GM12878 (cell line): ENCODE data around the gene ODAD4. TPM values are rescaled to one million over a fixed set of nuclear protein-coding genes. Genes with fewer than 3 reads are reported as not detected.

Experiments
- ATAC-seq: fragments of 200-7000 bp; cut with Tn5 transposase; 3 replicates; pipeline ENCODE4 v1.9.1; 2020; ENCODE audit warnings: mild to moderate bottlenecking, moderate library complexity
- BruUV-seq: library from RNA; stranded (reverse); fragments of 400-500 nt; replicated peaks from 2 replicates; lab custom pipeline; 2021; lab: Mats Ljungman, UMichigan
- CTCF ChIA-PET: fragments of 300-600 bp; sonication (Branson Sonifier 250); formaldehyde crosslinking; extraction: SDS; loops from one replicate; lab custom pipeline; 2021; ENCODE audit warnings: inconsistent platforms; lab: Yijun Ruan, JAX
- POLR2A ChIA-PET: fragments of 350-600 bp; formaldehyde crosslinking; extraction: SDS; loops from one replicate; lab custom pipeline; 2021; ENCODE audit warnings: inconsistent platforms; lab: Charles Lee
- RAD21 ChIA-PET: fragments of 300-600 bp; sonication (Branson Sonifier 250); formaldehyde crosslinking; loops from one replicate; lab custom pipeline; 2023; ENCODE audit warnings: antibody characterized with exemption; ENCODE audit not compliant: unreplicated experiment; lab: Charles Lee
- SMC1A ChIA-PET: fragments of 300-600 bp; sonication (Branson Sonifier 250); formaldehyde crosslinking; loops from one replicate; lab custom pipeline; 2023; ENCODE audit not compliant: unreplicated experiment, uncharacterized antibody; lab: Charles Lee
- DNase-seq: peaks from one replicate; pipeline ENCODE4 v3.0.0-alpha.2; 2011; ENCODE audit warnings: low read depth, low spot score
- FAIRE-seq: peaks from 3 replicates; lab custom pipeline; 2011; peaks lifted over from hg19 to GRCh38; lab: Jason Lieb, UNC
- H2AFZ ChIP-seq: 2 replicates; pipeline ENCODE4 v1.6.0; 2011; ENCODE audit warnings: low read depth, low read length, control low read depth; ENCODE audit not compliant: control insufficient read depth
- H3K27ac ChIP-seq: 2 replicates; pipeline ENCODE4 v1.5.1; 2011; ENCODE audit warnings: control low read depth; ENCODE audit not compliant: control insufficient read depth, insufficient read depth
- H3K27me3 ChIP-seq, 2 experiments: replicated peaks in 1 of 2; 2 replicates each; pipeline versions ENCODE4 v1.6.0 to v1.6.1; 2011; ENCODE audit warnings: low read length in 1 of 2; ENCODE audit not compliant: control insufficient read depth in 2 of 2, insufficient read depth in 2 of 2
- H3K36me3 ChIP-seq, 2 experiments: 2 replicates each; pipeline ENCODE4 v1.5.1; 2011; ENCODE audit warnings: low read length in 1 of 2; ENCODE audit not compliant: control insufficient read depth in 2 of 2, insufficient read depth in 2 of 2
- H3K4me1 ChIP-seq: 2 replicates; pipeline ENCODE4 v1.6.1; 2011; ENCODE audit warnings: mild to moderate bottlenecking, low read length, moderate library complexity, mixed read lengths; ENCODE audit not compliant: control insufficient read depth, insufficient read depth
- H3K4me2 ChIP-seq: 2 replicates; pipeline ENCODE4 v1.6.0; 2011; ENCODE audit warnings: control low read depth; ENCODE audit not compliant: control insufficient read depth, insufficient read depth
- H3K4me3 ChIP-seq: fragments of 200-600 bp; sonication (generic); 2 replicates; pipeline ENCODE4 v1.5.1; 2016
- H3K79me2 ChIP-seq: 2 replicates; pipeline ENCODE4 v1.6.0; 2011; ENCODE audit warnings: low read length; ENCODE audit not compliant: control insufficient read depth, insufficient read depth
- H3K9ac ChIP-seq: 2 replicates; pipeline ENCODE4 v1.8.0; 2011; ENCODE audit warnings: low read length, control low read depth, mixed read lengths; ENCODE audit not compliant: control insufficient read depth, insufficient read depth
- H3K9me3 ChIP-seq: replicated peaks from 3 replicates; pipeline ENCODE4 v1.5.1; 2011; ENCODE audit warnings: mild to moderate bottlenecking, low read length; ENCODE audit not compliant: control insufficient read depth, insufficient read depth
- H4K20me1 ChIP-seq: 2 replicates; pipeline ENCODE4 v1.6.0; 2011; ENCODE audit not compliant: control insufficient read depth, insufficient read depth
- CEBPB ChIP-seq, 2 experiments: fragments of 150-350 bp in 1 of 2; IDR thresholded peaks; 2 replicates each; pipeline ENCODE4 v1.6.1; 2012 to 2014; ENCODE audit warnings: low read depth in 2 of 2, low read length in 2 of 2, borderline replicate concordance in 1 of 2, inconsistent platforms in 1 of 2
- GABPA ChIP-seq: IDR thresholded peaks from 2 replicates; pipeline ENCODE4 v1.6.1; 2014; ENCODE audit warnings: antibody characterized with exemption, low read depth, mild to moderate bottlenecking, inconsistent platforms
- GATAD2B ChIP-seq: fragments of 450-650 bp; conservative IDR thresholded peaks from 2 replicates; pipeline ENCODE4 v1.6.1; 2017; ENCODE audit warnings: low read depth, mild to moderate bottlenecking, moderate library complexity
- NR2F1 ChIP-seq: fragments of 450-650 bp; conservative IDR thresholded peaks from 2 replicates; pipeline ENCODE4 v1.6.1; 2017; ENCODE audit warnings: mild to moderate bottlenecking
- PAX5 ChIP-seq: IDR thresholded peaks from 2 replicates; pipeline ENCODE4 v1.6.1; 2011; ENCODE audit warnings: low read depth, low read length, borderline replicate concordance
- POLR2A ChIP-seq: IDR thresholded peaks from 2 replicates; pipeline ENCODE4 v1.6.1; 2011; ENCODE audit warnings: low read depth, mild to moderate bottlenecking, low read length
- POLR2AphosphoS2 ChIP-seq: IDR thresholded peaks from 2 replicates; pipeline ENCODE4 v1.6.1; 2011; ENCODE audit warnings: low read depth, mild to moderate bottlenecking, low read length, improper control_type of control experiment, moderate library complexity
- POLR2AphosphoS5 ChIP-seq: IDR thresholded peaks from 2 replicates; pipeline ENCODE4 v1.6.1; 2011; ENCODE audit warnings: mild to moderate bottlenecking, low read length, inconsistent platforms
- RBBP5 ChIP-seq: fragments of 200-600 bp; sonication (generic); conservative IDR thresholded peaks from 2 replicates; pipeline ENCODE4 v1.6.1; 2016
- RFX5 ChIP-seq: IDR thresholded peaks from 2 replicates; pipeline ENCODE4 v1.6.1; 2011; ENCODE audit warnings: low read depth, low read length, improper control_type of control experiment
- SMARCA5 ChIP-seq: fragments of 450-650 bp; IDR thresholded peaks from 2 replicates; pipeline ENCODE4 v1.6.1; 2017; ENCODE audit warnings: mild to moderate bottlenecking
- SPI1 ChIP-seq: IDR thresholded peaks from 2 replicates; pipeline ENCODE4 v1.6.1; 2011; ENCODE audit warnings: low read depth, mild to moderate bottlenecking, low read length, moderate library complexity, borderline replicate concordance; ENCODE audit not compliant: insufficient read depth
- SUPT20H ChIP-seq: IDR thresholded peaks from 2 replicates; pipeline ENCODE4 v1.6.1; 2011; ENCODE audit warnings: low read depth, mild to moderate bottlenecking, low read length, moderate library complexity, borderline replicate concordance; ENCODE audit not compliant: control insufficient read depth
- YBX1 ChIP-seq: fragments of 450-650 bp; IDR thresholded peaks from 2 replicates; pipeline ENCODE4 v1.6.1; 2016; ENCODE audit warnings: antibody characterized with exemption
- WGBS: methylation state at CpG from one replicate; pipeline ENCODE4 v1.1.6; 2016; ENCODE audit warnings: low lambda C conversion rate; ENCODE audit not compliant: insufficient replicate concordance, insufficient coverage; ENCODE audit errors: missing lambda C conversion rate; 5-methylcytosine and 5-hydroxymethylcytosine counted together
- in situ Hi-C: fragments of 300-500 bp; cut with MboI; formaldehyde crosslinking; loops from 9 replicates; pipeline ENCODE4 v1.14.3; 2018; ENCODE audit warnings: mixed read lengths
- intact Hi-C: fragments of 100-400 bp; cut with micrococcal nuclease; formaldehyde crosslinking; loops from one replicate; pipeline ENCODE4 v1.14.2; 2022; ENCODE audit not compliant: unreplicated experiment
- polyA plus RNA-seq, 11 experiments: library from polyadenylated mRNA; depleted of rRNA in 4 of 11; unstranded in 6 of 11; stranded (reverse) in 5 of 11; fragments of >200 nt; fragmentation: Nextera tagmentation in 4 of 11; fragmentation: Illumina TruSeq in 1 of 11; extraction: Ambion mirVana in 4 of 11; extraction: Trizol in 1 of 11; gene quantifications; 1 replicate in 1 of 11; 2 replicates in 10 of 11; pipeline versions ENCODE4 v1.2.1 to v1.2.3, GENCODE V29; 2011 to 2016; ENCODE audit warnings: inconsistent platforms in 2 of 11, missing spikeins in 2 of 11, low read depth in 1 of 11
- total RNA-seq, 4 experiments: library from RNA; depleted of rRNA in 3 of 4; stranded (reverse); fragments of >200 nt in 3 of 4; fragmentation: Illumina TruSeq in 1 of 4; extraction: Trizol in 1 of 4; gene quantifications; 2 replicates each; pipeline versions ENCODE4 v1.2.1 to v1.2.3, GENCODE V29; 2013 to 2021
- TF ChIP-seq, protein P1 (sequence below): fragments of 450-650 bp; IDR thresholded peaks from 2 replicates; pipeline ENCODE4 v1.6.1; 2017; ENCODE audit warnings: mild to moderate bottlenecking, low read depth, inconsistent platforms; ENCODE audit not compliant: poor library complexity, severe bottlenecking
- TF ChIP-seq, protein P2 (sequence below): IDR thresholded peaks from 2 replicates; pipeline ENCODE4 v1.6.1; 2012; ENCODE audit warnings: low read depth, low read length, improper control_type of control experiment
- TF ChIP-seq, protein P3 (sequence below): fragments of 450-650 bp; formaldehyde crosslinking; IDR thresholded peaks from 2 replicates; pipeline ENCODE4 v1.5.0; 2022; ENCODE audit warnings: mild to moderate bottlenecking, missing genetic modification characterization

Gene ODAD4
- total and polyA plus RNA-seq, 10 of the 15 experiments (the other 5 are each of a cell fraction or from before 2014, with no cell fraction given): 0.10 to 0.73 (median 0.35) TPM

DNA sequence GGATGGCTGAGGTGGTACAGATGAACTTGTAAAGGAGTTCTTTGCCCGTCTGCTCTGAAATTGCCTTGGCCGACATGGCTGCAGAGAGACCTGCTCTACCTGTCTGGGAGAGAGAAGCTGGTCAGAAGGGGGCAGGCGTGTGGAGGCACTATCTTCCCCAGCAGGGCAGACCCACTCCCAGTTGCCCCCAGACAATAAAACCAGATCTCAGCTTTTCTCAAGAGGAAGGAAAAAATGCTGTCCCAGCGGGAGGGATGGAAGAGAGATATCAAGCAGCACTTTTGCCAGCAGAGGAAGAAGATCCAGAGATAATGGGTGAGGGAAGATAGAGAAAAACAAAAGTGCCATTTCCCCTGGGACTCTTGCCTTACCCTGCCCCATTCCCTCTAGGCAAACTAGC is 16.6 kb upstream of the ODAD4 start (continued):
- TF ChIP-seq, protein P1, sequence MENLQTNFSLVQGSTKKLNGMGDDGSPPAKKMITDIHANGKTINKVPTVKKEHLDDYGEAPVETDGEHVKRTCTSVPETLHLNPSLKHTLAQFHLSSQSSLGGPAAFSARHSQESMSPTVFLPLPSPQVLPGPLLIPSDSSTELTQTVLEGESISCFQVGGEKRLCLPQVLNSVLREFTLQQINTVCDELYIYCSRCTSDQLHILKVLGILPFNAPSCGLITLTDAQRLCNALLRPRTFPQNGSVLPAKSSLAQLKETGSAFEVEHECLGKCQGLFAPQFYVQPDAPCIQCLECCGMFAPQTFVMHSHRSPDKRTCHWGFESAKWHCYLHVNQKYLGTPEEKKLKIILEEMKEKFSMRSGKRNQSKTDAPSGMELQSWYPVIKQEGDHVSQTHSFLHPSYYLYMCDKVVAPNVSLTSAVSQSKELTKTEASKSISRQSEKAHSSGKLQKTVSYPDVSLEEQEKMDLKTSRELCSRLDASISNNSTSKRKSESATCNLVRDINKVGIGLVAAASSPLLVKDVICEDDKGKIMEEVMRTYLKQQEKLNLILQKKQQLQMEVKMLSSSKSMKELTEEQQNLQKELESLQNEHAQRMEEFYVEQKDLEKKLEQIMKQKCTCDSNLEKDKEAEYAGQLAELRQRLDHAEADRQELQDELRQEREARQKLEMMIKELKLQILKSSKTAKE: no peak
- TF ChIP-seq POLR2AphosphoS5 (no peak), NR2F1 (no peak), POLR2A (no peak), SUPT20H (no peak)

DNA sequence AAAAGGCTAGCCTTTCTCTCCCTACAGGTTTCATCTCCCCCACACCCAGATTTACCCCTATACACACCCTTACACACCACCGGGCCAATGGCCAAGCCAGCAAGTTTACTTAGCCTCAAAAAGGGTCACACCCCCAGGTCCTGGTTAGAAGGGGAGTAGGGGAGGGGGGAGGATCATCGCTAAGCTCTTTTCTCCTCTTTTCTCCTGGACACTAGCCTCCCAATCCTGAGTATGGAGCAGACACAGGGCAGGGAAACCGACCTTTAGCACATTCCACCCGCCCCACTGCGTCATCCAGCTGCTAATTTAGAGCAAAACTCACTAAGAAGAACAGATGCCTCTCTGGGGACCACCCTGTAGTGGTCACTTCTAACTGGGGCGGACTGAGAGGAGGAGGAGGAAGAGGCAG is 16.1 kb upstream of the ODAD4 start:
- ATAC-seq: no peak
- intact Hi-C loops: no loop called here
- Histone ChIP-seq H3K4me3 (peak overlapping the region; percentile 20; the same call in 1 of the 2 replicates), H3K36me3 (peaks cover 23 to 28% of the 10 kb centered on the region in 2 experiments), H3K4me1 (peaks cover 15% of the 10 kb centered on the region), H2AFZ (no peak overlapping the region), H3K9me3 (no peaks in the 10 kb centered on the region), H3K9ac (no peak overlapping the region), H3K4me2 (no peak overlapping the region; the same call in 1 of the 2 replicates), H4K20me1 (peaks cover 9% of the 10 kb centered on the region; the same call in 1 of the 2 replicates), H3K27ac (no peak overlapping the region), H3K79me2 (peaks cover 59% of the 10 kb centered on the region), H3K27me3 (no peaks in the 10 kb centered on the region)
- ChIA-PET POLR2A (interaction anchor here (1.2 to 1.7 kb wide), 2 partner anchors 16 to 103 kb away, joined by 3 to 4 read pairs; partner anchors contain the start of genes DNAJC7 and ODAD4), SMC1A (interaction anchor here (2.9 kb wide), 1 partner anchor 18 kb away, joined by 9 read pairs; no protein-coding TSS in a partner anchor), CTCF (interaction anchor here (0.9 to 1.2 kb wide), 2 partner anchors 10 to 49 kb away, joined by 3 read pairs; no protein-coding TSS in a partner anchor), RAD21 (no interaction called here)
- in situ Hi-C loops: no loop called here
- TF ChIP-seq SMARCA5 (no peak), PAX5 (no peak), POLR2AphosphoS2 (no peak), RBBP5 (no peak), GABPA (no peak), RFX5 (no peak), SPI1 (no peak), CEBPB (IDR thresholded peaks at IDR 0.05; ENCODE audit: borderline replicate concordance in 1 of 2, low read depth in 2 of 2, low read length in 2 of 2) (no peak), GATAD2B (no peak), YBX1 (no peak)
- TF ChIP-seq, protein P2, sequence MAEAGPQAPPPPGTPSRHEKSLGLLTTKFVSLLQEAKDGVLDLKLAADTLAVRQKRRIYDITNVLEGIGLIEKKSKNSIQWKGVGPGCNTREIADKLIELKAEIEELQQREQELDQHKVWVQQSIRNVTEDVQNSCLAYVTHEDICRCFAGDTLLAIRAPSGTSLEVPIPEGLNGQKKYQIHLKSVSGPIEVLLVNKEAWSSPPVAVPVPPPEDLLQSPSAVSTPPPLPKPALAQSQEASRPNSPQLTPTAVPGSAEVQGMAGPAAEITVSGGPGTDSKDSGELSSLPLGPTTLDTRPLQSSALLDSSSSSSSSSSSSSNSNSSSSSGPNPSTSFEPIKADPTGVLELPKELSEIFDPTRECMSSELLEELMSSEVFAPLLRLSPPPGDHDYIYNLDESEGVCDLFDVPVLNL: no peak
- TF ChIP-seq, protein P3, sequence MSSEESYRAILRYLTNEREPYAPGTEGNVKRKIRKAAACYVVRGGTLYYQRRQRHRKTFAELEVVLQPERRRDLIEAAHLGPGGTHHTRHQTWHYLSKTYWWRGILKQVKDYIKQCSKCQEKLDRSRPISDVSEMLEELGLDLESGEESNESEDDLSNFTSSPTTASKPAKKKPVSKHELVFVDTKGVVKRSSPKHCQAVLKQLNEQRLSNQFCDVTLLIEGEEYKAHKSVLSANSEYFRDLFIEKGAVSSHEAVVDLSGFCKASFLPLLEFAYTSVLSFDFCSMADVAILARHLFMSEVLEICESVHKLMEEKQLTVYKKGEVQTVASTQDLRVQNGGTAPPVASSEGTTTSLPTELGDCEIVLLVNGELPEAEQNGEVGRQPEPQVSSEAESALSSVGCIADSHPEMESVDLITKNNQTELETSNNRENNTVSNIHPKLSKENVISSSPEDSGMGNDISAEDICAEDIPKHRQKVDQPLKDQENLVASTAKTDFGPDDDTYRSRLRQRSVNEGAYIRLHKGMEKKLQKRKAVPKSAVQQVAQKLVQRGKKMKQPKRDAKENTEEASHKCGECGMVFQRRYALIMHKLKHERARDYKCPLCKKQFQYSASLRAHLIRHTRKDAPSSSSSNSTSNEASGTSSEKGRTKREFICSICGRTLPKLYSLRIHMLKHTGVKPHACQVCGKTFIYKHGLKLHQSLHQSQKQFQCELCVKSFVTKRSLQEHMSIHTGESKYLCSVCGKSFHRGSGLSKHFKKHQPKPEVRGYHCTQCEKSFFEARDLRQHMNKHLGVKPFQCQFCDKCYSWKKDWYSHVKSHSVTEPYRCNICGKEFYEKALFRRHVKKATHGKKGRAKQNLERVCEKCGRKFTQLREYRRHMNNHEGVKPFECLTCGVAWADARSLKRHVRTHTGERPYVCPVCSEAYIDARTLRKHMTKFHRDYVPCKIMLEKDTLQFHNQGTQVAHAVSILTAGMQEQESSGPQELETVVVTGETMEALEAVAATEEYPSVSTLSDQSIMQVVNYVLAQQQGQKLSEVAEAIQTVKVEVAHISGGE (CRISPR knock-in tag): no peak
- no peak for DNase-seq
- BruUV-seq: no TSS peak
- 93% methylated on average over 6 of the region's 6 CpGs for WGBS
- no peak for FAIRE-seq
